GM21717 (cell line): ENCODE results near the gene FBXO17.
"Not testable (repeated sequence)": the region's sequence is repeated elsewhere in the genome, so short reads cannot be mapped to it uniquely, and the experiment has no call there.

ENCODE experiments used
- ATAC-seq: cut with Tn5 transposase; IDR thresholded peaks from one replicate; pipeline ENCODE4 v1.9.1; 2021; ENCODE audit warnings: mild to moderate bottlenecking, moderate library complexity; ENCODE audit not compliant: unreplicated experiment

The FBXO17 gene

GRCh38 chr19:38975214-38975860 is at the start of gene FBXO17:
Gene FBXO17, minus strand, starts transcription at chr19:38975742. Its CDS starts 25,423 bp downstream, at chr19:38950319.
- no peak for ATAC-seq

GRCh38 chr19:39024875-39025641 is 49.5 kb upstream of the FBXO17 start:
- no peak for ATAC-seq

DNA sequence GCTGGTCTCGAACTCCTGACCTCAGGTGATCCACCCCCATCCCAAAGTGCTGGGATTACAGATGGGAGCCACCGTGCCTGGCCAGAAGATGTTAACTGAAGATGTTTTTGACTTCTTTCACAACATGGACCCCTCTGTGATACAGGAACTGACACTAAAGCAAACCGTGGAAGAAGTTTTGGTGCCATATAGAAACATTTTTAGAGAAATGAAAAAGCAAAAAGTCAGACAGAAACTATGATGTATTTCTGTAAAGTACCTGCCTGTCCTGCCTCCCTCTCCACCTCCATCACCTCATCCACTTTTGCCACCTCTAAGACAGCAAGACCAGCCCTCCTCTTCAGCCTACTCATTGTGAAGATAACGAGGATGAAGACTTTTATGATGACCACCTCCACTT is 45.5 kb upstream of the FBXO17 start:
- no peak for ATAC-seq

- no peak for ATAC-seq
These were observed 42.1 kb upstream of the FBXO17 start for GRCh38 chr19:39017646-39018045.

- no peak for ATAC-seq
These were observed 41.5 kb upstream of the FBXO17 start for GRCh38 chr19:39017026-39017425.

DNA sequence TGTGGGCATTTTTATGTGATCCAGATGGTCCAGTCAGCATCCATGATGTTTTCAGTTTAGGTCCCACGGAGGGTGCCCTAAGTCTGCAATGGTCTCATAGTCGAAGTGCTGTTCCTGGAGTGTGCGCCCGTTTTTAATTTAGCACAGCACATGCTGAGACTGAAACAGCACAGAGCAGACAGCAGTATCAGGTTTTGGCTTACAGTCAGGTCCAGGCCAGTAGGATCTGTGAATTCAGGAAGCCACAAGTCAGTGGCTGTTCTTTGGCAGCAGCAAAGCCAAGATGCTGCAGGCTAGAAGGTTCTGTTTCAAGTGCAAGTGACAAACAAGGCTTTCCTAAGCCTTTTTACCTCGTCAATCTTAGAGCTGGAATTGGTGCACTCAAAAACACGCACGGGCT is 38.5 kb upstream of the FBXO17 start:
- no peak for ATAC-seq

GRCh38 chr19:39009001-39009400 is 33.5 kb upstream of the FBXO17 start:
- ATAC-seq = no peak

- no peak for ATAC-seq
These were observed 32.6 kb upstream of the FBXO17 start for GRCh38 chr19:39008137-39008536.

GRCh38 chr19:39007096-39007495 is 31.6 kb upstream of the FBXO17 start:
- no peak for ATAC-seq

- no peak for ATAC-seq
These were observed 28.9 kb upstream of the FBXO17 start for GRCh38 chr19:39004403-39004802.

- no peak for ATAC-seq
These were observed 28.3 kb upstream of the FBXO17 start for GRCh38 chr19:39003796-39004195.

DNA sequence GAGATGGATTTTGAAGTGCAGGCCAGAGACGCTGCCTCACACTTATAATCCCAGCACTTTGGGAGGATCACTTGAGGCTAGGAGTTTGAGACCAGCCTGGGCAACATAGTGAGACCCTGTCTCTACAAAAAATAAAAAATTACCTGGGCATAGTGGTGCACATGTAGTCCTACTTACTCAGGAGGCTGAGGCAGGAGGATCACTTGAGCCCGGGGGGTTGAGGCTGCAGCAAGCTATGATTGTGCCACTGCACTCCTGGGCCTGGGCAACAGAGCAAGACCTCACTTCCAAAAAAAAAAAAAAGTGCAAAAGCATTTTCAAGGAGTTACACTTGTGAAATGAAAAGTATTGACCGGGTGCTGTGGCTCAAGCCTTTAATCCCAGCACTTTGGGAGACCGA is 27.6 kb upstream of the FBXO17 start:
- no peak for ATAC-seq

DNA sequence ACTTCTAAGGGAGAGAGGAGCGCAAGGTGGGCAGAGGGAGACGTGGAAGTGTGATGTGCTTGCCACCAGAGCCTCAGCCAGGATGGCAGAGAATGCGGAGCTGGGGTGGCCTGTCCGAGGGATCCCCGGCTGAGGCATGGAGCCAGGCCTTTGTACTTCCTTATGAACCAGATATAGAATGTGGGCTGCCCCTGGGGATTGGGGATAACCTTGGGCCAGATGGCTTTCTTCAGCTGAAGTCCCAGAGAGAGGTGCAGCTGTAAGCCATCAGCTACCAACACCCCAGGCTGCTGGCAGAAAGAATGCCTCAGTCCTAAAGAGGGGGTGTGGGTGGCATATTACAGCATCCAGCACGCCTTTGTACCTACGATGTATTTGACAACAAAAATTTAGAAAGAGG is 25.5 kb upstream of the FBXO17 start:
- ATAC-seq = no peak

DNA sequence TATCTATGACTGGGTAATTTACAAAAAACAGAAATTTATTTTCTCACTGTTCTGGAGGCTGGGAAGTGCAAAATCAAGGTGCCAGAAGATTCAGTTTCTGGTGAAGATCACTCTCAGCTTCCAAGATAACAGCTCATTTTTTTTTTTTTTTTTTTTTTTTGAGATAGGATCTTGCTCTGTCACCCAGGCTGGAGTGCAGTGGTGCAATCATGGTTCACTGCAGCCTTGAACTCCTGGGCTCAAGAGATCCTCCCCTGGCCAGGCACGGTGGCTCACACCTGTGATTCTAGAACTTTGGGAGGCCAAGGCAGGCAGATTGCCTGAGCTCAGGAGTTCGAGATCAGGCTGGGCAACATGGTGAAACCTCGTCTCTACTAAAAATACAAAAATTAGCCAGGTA is 22.0 kb upstream of the FBXO17 start:
- ATAC-seq = not testable (repeated sequence)

DNA sequence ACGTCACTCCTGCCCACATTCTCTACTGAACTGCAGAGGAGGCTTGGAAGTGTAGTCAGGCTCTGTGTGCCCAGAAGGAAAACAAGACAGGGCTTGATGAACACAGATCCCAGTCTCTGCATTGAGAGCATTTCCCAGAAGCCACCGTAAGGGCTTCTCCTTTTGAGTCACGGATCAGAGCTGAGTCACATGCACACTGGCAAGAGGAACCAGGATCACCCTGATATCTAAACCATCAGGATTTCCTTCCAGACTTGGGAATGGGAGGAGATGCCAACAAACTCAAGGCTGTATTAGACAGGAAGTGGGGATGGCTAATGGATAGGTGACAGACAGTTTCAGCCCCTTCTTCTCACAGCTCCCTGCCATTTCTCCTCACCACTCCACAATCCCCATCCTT is 17.7 kb upstream of the FBXO17 start:
- ATAC-seq = no peak

GRCh38 chr19:38990949-38991697 is 15.6 kb upstream of the FBXO17 start:
- ATAC-seq = no peak

DNA sequence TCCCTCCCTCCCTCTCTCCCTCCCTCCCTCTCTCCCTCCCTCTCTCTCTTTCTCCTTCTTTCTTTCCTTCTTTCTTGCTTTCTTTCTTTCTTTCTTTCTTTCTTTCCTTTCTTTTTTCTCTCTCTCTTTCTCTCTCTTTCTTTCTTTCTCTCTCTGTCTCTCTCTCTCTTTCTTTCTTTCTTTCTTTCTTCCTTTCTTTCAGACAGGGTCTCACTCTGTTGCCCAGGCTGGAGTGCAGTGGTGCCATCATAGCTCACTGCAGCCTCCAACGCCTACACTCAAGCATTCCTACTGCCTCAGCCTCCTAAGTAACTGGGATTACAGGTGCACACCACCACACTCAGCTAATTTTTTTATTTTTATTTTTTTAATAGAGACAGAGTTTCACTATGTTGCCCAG is 14.1 kb upstream of the FBXO17 start:
- not testable (repeated sequence) for ATAC-seq

DNA sequence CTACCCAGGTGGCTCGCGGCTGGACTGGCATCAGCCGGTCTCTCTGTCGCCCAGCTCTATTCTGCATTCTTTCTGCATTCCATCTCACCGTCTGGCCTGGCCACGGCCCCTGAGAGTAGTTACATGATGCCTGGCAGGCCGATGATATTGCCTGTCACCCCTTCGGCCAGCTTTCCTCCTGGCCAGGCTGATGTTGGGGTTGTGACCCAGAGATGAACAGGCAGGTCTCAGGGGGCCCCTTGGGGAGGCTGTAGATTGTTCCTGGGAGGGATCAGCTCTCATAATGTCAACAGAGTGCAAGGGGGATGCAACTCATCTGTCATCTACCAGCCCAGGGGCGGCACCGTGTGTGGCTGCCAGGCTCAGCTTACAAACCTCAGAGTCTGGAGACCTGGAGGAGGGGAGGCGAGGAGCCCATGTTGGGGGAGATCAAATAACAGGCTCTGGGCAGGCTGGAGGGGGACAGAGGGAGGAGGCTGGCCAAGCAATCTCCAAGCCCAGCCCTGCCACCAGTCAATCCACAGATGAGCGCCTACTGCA is 13.6 kb upstream of the FBXO17 start:
- no peak for ATAC-seq

DNA sequence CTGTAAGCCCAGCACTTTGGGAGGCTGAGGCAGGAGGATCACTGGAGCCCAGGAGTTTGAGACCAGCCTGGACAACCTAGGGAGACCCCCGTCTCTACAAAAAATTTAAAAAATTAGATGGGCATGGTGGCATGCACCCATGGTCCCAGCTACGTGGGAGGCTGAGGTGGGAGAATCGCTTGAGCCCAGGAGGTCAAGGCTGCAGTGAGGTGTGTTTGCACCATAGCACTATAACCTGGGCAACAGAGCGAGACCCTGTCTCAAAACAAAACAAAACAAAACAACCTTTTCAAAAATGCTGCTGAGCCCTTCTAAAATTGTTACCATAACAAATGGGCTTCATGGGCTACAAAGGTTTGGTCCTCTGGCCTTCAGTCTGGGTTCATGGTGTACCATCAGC is 13.1 kb upstream of the FBXO17 start:
- not testable (repeated sequence) for ATAC-seq

DNA sequence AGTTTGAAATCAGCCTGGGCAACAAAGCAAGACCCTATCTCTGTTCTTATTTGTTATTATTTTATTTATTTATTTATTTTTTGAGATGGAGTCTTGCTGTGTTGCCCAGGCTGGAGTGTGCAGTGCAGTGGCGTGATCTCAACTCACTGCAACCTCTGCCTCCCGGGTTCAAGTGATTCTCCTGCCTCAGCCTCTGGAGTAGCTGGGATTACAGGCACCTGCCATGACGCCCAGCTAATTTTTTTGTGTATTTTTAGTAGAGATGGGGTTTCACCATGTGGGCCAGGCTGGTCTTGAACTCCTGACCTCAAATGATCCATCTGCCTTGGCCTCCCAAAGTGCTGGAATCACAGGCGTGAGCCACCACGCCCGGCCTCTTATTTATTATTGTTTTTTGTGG is 12.2 kb upstream of the FBXO17 start:
- not testable (repeated sequence) for ATAC-seq

GRCh38 chr19:38985262-38985661 is 9.7 kb upstream of the FBXO17 start:
- ATAC-seq = no peak
